HG03521 (cell line): ENCODE results near the gene SASH1.
"Not testable (repeated sequence)": the region's sequence is repeated elsewhere in the genome, so short reads cannot be mapped to it uniquely, and the experiment has no call there.

Source experiments
- ATAC-seq: cut with Tn5 transposase; IDR thresholded peaks from one replicate; pipeline ENCODE4 v1.9.1; 2021; ENCODE audit warnings: mild to moderate bottlenecking, moderate library complexity; ENCODE audit not compliant: unreplicated experiment

Gene SASH1

GRCh38 chr6:148364056-148364824 is 21.6 kb downstream of the SASH1 start:
- no peak for ATAC-seq

- ATAC-seq: no peak
These were observed 22.4 kb downstream of the SASH1 start for GRCh38 chr6:148365041-148365440.

- no peak for ATAC-seq
These were observed 24.9 kb downstream of the SASH1 start for GRCh38 chr6:148367411-148368024.

GRCh38 chr6:148370176-148370575 is 27.5 kb downstream of the SASH1 start:
- no peak for ATAC-seq

- ATAC-seq: no peak
These were observed 31.6 kb downstream of the SASH1 start for GRCh38 chr6:148374040-148374774.

GRCh38 chr6:148375401-148375800 is 32.8 kb downstream of the SASH1 start:
- ATAC-seq: no peak

GRCh38 chr6:148379481-148379880 is 36.8 kb downstream of the SASH1 start:
- no peak for ATAC-seq

- ATAC-seq: no peak
These were observed 37.5 kb downstream of the SASH1 start for GRCh38 chr6:148379966-148380713.

- not testable (repeated sequence) for ATAC-seq
These were observed 39.4 kb downstream of the SASH1 start for GRCh38 chr6:148382051-148382450.

GRCh38 chr6:148382861-148383260 is 40.2 kb downstream of the SASH1 start:
- ATAC-seq: no peak

GRCh38 chr6:148383658-148384368 is 41.2 kb downstream of the SASH1 start:
- no peak for ATAC-seq

- no peak for ATAC-seq
These were observed 42.7 kb downstream of the SASH1 start for GRCh38 chr6:148385379-148385778.

GRCh38 chr6:148388521-148388920 is 45.9 kb downstream of the SASH1 start:
- ATAC-seq: no peak

GRCh38 chr6:148389086-148389485 is 46.4 kb downstream of the SASH1 start:
- no peak for ATAC-seq

GRCh38 chr6:148389917-148390316 is 47.3 kb downstream of the SASH1 start:
- no peak for ATAC-seq

- not testable (repeated sequence) for ATAC-seq
These were observed 49.5 kb downstream of the SASH1 start for GRCh38 chr6:148392127-148392526.

- ATAC-seq: no peak
These were observed 50.0 kb downstream of the SASH1 start for GRCh38 chr6:148392671-148393070.

GRCh38 chr6:148395583-148396101 is 53.0 kb downstream of the SASH1 start:
- ATAC-seq: no peak

GRCh38 chr6:148396411-148396810 is 53.8 kb downstream of the SASH1 start:
- no peak for ATAC-seq

GRCh38 chr6:148396926-148397325 is 54.3 kb downstream of the SASH1 start:
- no peak for ATAC-seq
